Endothelial cell of umbilical vein (primary cell): ENCODE measurements around the gene DRC7. TPM values are rescaled to one million over a fixed set of nuclear protein-coding genes. Genes with fewer than 3 reads are reported as not detected.

Source experiments
- BruUV-seq: library from RNA; stranded (reverse); fragments of 400-500 nt; replicated peaks from 2 replicates; lab custom pipeline; 2021; lab: Mats Ljungman, UMichigan
- CTCF ChIA-PET: fragments of 300-600, 350-600 bp; sonication (Branson Sonifier 250); formaldehyde crosslinking; loops from one replicate; lab custom pipeline; 2021; ENCODE audit warnings: antibody characterized with exemption, inconsistent platforms; lab: Charles Lee
- POLR2A ChIA-PET: fragments of 300-600, 350-600 bp; sonication (Branson Sonifier 250); formaldehyde crosslinking; loops from one replicate; lab custom pipeline; 2021; ENCODE audit warnings: antibody characterized with exemption, inconsistent platforms; lab: Charles Lee
- DNase-seq: peaks from one replicate; pipeline ENCODE4 v3.0.0-alpha.2; 2011; ENCODE audit warnings: low read depth, low spot score
- FAIRE-seq: peaks from 2 replicates; lab custom pipeline; 2011; peaks lifted over from hg19 to GRCh38; lab: Jason Lieb, UNC
- H2AFZ ChIP-seq: 2 replicates; pipeline ENCODE4 v1.6.0; 2012; ENCODE audit warnings: low read depth, low read length, control low read depth, inconsistent platforms
- H3K27ac ChIP-seq: 2 replicates; pipeline ENCODE4 v1.5.1; 2011; ENCODE audit warnings: low read depth, mild to moderate bottlenecking, control low read depth, low read length, moderate library complexity; ENCODE audit not compliant: insufficient read depth
- H3K27me3 ChIP-seq, 2 experiments: 2 replicates each; pipeline versions ENCODE4 v1.6.0 to v1.6.1; 2011; ENCODE audit warnings: low read length in 2 of 2, mixed read lengths in 1 of 2; ENCODE audit not compliant: control insufficient read depth in 2 of 2, insufficient read depth in 2 of 2
- H3K36me3 ChIP-seq, 2 experiments: 2 replicates in 1 of 2; 3 replicates in 1 of 2; pipeline ENCODE4 v1.5.1; 2011; ENCODE audit warnings: low read length in 2 of 2, mild to moderate bottlenecking in 1 of 2, moderate library complexity in 1 of 2; ENCODE audit not compliant: control insufficient read depth in 2 of 2, insufficient read depth in 2 of 2; ENCODE audit errors: extremely low read depth in 1 of 2
- H3K4me1 ChIP-seq: 3 replicates; pipeline ENCODE4 v1.5.1; 2011; ENCODE audit warnings: mild to moderate bottlenecking, low read length; ENCODE audit not compliant: control insufficient read depth, insufficient read depth; ENCODE audit errors: extremely low read depth
- H3K4me2 ChIP-seq: 2 replicates; pipeline ENCODE4 v1.6.1; 2011; ENCODE audit warnings: low read length, control low read depth, mixed read lengths; ENCODE audit not compliant: insufficient read depth
- H3K4me3 ChIP-seq, 3 experiments: fragments of 200-600 bp in 1 of 3; sonication (generic), shearing (Covaris generic) in 1 of 3; replicated peaks in 1 of 3; 2 replicates each; pipeline ENCODE4 v1.5.1; 2011 to 2016; ENCODE audit warnings: control low read depth in 3 of 3, low read length in 3 of 3, mild to moderate bottlenecking in 2 of 3, inconsistent platforms in 1 of 3, low read depth in 1 of 3, moderate library complexity in 1 of 3; ENCODE audit not compliant: insufficient read depth in 1 of 3
- H3K79me2 ChIP-seq: 2 replicates; pipeline ENCODE4 v1.6.0; 2012; ENCODE audit warnings: low read length, inconsistent platforms; ENCODE audit not compliant: control insufficient read depth, insufficient read depth
- H3K9ac ChIP-seq: replicated peaks from 2 replicates; pipeline ENCODE3; 2011; ENCODE audit warnings: low read length, control low read depth; ENCODE audit not compliant: insufficient read depth; ENCODE audit errors: extremely low read depth
- H3K9me1 ChIP-seq: replicated peaks from 3 replicates; pipeline ENCODE4 v1.6.0; 2011; ENCODE audit warnings: mild to moderate bottlenecking, low read length; ENCODE audit not compliant: control insufficient read depth, insufficient read depth; ENCODE audit errors: extremely low read depth
- H3K9me3 ChIP-seq: replicated peaks from 2 replicates; pipeline ENCODE4 v1.5.1; 2012; ENCODE audit warnings: low read length, inconsistent platforms; ENCODE audit not compliant: control insufficient read depth, insufficient read depth
- H4K20me1 ChIP-seq: replicated peaks from 2 replicates; pipeline ENCODE3; 2011; ENCODE audit warnings: mild to moderate bottlenecking, low read length; ENCODE audit not compliant: control insufficient read depth, insufficient read depth; ENCODE audit errors: extremely low read depth
- CTCF ChIP-seq, 2 donors: IDR thresholded peaks; 1 replicate in 1 of 2; 2 replicates in 1 of 2; pipeline ENCODE4 v1.5.1; 2011; ENCODE audit warnings: low read length in 2 of 2, mild to moderate bottlenecking in 2 of 2, moderate library complexity in 2 of 2, control low read depth in 1 of 2, inconsistent platforms in 1 of 2, low read depth in 1 of 2; ENCODE audit not compliant: insufficient read depth in 1 of 2; ENCODE audit errors: extremely low read depth in 1 of 2
- EZH2 ChIP-seq: IDR thresholded peaks from 2 replicates; pipeline ENCODE4 v1.6.1; 2012; ENCODE audit warnings: borderline replicate concordance, low read depth, mild to moderate bottlenecking, moderate library complexity, low read length, inconsistent platforms; ENCODE audit not compliant: severe bottlenecking
- FOS ChIP-seq: IDR thresholded peaks from 2 replicates; pipeline ENCODE4 v1.6.1; 2011; ENCODE audit warnings: mild to moderate bottlenecking, low read length, moderate library complexity, borderline replicate concordance; ENCODE audit not compliant: insufficient read depth
- GATA2 ChIP-seq: IDR thresholded peaks from 2 replicates; pipeline ENCODE4 v1.7.0; 2011; ENCODE audit warnings: low read depth, mild to moderate bottlenecking, moderate library complexity, mixed read lengths, low read length; ENCODE audit not compliant: insufficient read length, insufficient read depth
- JUN ChIP-seq: IDR thresholded peaks from 2 replicates; pipeline ENCODE4 v1.6.1; 2011; ENCODE audit warnings: borderline replicate concordance, low read depth; ENCODE audit not compliant: insufficient read length, insufficient read depth
- MAX ChIP-seq: IDR thresholded peaks from 2 replicates; pipeline ENCODE4 v1.6.1; 2011; ENCODE audit not compliant: insufficient read depth, insufficient read length
- MYC ChIP-seq: IDR thresholded peaks from one replicate; pipeline ENCODE4 v1.6.1; 2011; ENCODE audit warnings: mild to moderate bottlenecking, low read depth, low read length
- POLR2A ChIP-seq: IDR thresholded peaks from 2 replicates; pipeline ENCODE4 v1.6.1; 2012; ENCODE audit warnings: low read depth, mild to moderate bottlenecking, control low read depth, low read length
- dilution Hi-C: fragments of 300-500 bp; cut with MboI; formaldehyde crosslinking; loops from one replicate; pipeline ENCODE4 v1.15.0; 2019; ENCODE audit warnings: low sequenced_read_pairs; ENCODE audit not compliant: extremely low pct_ligation_motif_present
- intact Hi-C: fragments of 100-400 bp; cut with micrococcal nuclease; formaldehyde crosslinking; loops from one replicate; pipeline ENCODE4 v1.10.0; 2022
- polyA plus RNA-seq, 4 experiments: library from polyadenylated mRNA; depleted of rRNA in 3 of 4; stranded (reverse) in 3 of 4; unstranded in 1 of 4; fragments of >200 nt; gene quantifications; 2 replicates each; pipeline versions ENCODE4 v1.2.1 to v1.2.3, GENCODE V29; 2011 to 2012; ENCODE audit warnings: missing spikeins in 1 of 4
- total RNA-seq: library from RNA; stranded (reverse); gene quantifications from 2 replicates; pipeline ENCODE4 v1.2.3, GENCODE V29; 2021

DRC7 gene
- total and polyA plus RNA-seq, 2 donors (not counting 3 experiments of a cell fraction or from before 2014, with no cell fraction given): 0.13 to 0.77 TPM

- TF ChIP-seq CTCF (IDR thresholded peaks at IDR 0.05; ENCODE audit: extremely low read depth in 1 of 2, insufficient read depth in 1 of 2, low read depth in 1 of 2, low read length in 2 of 2) (no peak), EZH2 (no peak)
- no peaks in the 10 kb centered on the region for H3K9me1 ChIP-seq
- no peaks in the 10 kb centered on the region for H3K9me3 ChIP-seq
- no peak overlapping the region for H3K4me2 ChIP-seq
- DNase-seq: no peak
- no peak overlapping the region for H2AFZ ChIP-seq
- CTCF ChIA-PET: no interaction called here
- no peaks in the 10 kb centered on the region for H3K36me3 ChIP-seq
- BruUV-seq: no TSS peak
- H3K27ac ChIP-seq: no peak overlapping the region
- H3K4me3 ChIP-seq: no peak overlapping the region
- intact Hi-C loops: no loop called here
- H3K9ac ChIP-seq: no peak overlapping the region
- no peaks in the 10 kb centered on the region for H3K79me2 ChIP-seq
- peaks cover 0 to 2% of the 10 kb centered on the region in 2 experiments for H3K27me3 ChIP-seq
- dilution Hi-C loops: no loop called here
- no peak for FAIRE-seq
- POLR2A ChIA-PET: no interaction called here
- no peaks in the 10 kb centered on the region for H4K20me1 ChIP-seq
- peaks cover 7% of the 10 kb centered on the region for H3K4me1 ChIP-seq
Observed at GRCh38 chr16:57679016-57679415, 15.6 kb upstream of the DRC7 start.

DNA sequence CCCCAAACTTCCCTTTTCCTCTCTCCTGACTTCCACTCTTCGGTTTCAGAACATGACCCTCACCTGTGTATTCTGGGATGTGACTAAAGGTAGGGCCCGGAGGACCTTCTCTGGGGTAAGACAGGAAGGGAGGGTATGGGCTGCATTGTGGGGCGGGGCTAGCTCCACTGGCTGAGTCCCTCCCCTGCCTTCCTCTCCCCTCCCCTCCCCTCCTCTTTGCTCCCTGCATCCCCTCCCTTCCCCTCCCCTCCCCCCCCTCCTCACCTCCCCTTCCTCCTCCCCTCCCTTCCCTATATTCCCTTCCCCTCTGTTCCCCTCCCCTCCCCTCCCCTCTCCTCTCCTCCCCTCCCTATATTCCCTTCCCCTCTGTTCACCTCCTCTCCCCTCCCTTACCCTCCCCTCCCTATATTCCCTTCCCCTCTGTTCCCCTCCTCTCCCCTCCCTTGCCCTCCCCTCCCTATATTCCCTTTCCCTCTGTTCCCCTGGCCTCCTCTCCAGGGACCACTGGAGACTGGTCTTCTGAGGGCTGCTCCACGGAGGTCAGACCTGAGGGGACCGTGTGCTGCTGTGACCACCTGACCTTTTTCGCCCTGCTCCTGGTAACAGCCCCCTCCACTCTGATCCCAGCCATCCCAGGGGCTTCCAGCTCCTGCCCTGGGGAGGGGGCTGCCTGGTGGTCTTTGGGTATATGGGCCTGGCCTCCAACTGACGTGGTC, 14.7 kb upstream of the DRC7 start:
- H3K27me3 ChIP-seq: no peaks in the 10 kb centered on the region
- dilution Hi-C loops: no loop called here
- TF ChIP-seq POLR2A (no peak), CTCF (IDR thresholded peaks at IDR 0.05; ENCODE audit: extremely low read depth in 1 of 2, insufficient read depth in 1 of 2, low read depth in 1 of 2, low read length in 2 of 2) (no peak), FOS (no peak), JUN (no peak), GATA2 (no peak), MAX (no peak), MYC (no peak)

More for the DNA sequence above, 14.7 kb upstream of the DRC7 start:
- CTCF ChIA-PET: no interaction called here
- H3K9me1 ChIP-seq: no peaks in the 10 kb centered on the region
- DNase-seq (no peak), FAIRE-seq (no peak)
- BruUV-seq: no TSS peak
- POLR2A ChIA-PET: no interaction called here
- no peak overlapping the region for H3K9ac ChIP-seq
- no peak overlapping the region for H3K4me3 ChIP-seq
- no peak overlapping the region for H2AFZ ChIP-seq
- H3K79me2 ChIP-seq: no peaks in the 10 kb centered on the region
- H3K9me3 ChIP-seq: no peaks in the 10 kb centered on the region
- intact Hi-C loops: no loop called here
- no peaks in the 10 kb centered on the region for H3K36me3 ChIP-seq
- no peaks in the 10 kb centered on the region for H4K20me1 ChIP-seq
- H3K4me1 ChIP-seq: peaks cover 7% of the 10 kb centered on the region
- no peak overlapping the region for H3K4me2 ChIP-seq
- H3K27ac ChIP-seq: no peak overlapping the region
